H1 (cell line): ENCODE measurements around the gene C1QTNF4.

Experiments used
- CHD1 ChIP-seq: IDR thresholded peaks from 2 replicates; pipeline ENCODE4 v1.6.1; 2012; ENCODE audit warnings: low read depth, low read length, improper control_type of control experiment
- CTCF ChIP-seq, 3 experiments: IDR thresholded peaks; 1 replicate in 2 of 3; 2 replicates in 1 of 3; pipeline versions ENCODE4 v1.5.1 to v1.6.1; 2011; ENCODE audit warnings: low read length in 3 of 3, mild to moderate bottlenecking in 3 of 3, inconsistent platforms in 2 of 3, low read depth in 1 of 3, moderate library complexity in 1 of 3; ENCODE audit not compliant: insufficient read depth in 1 of 3; ENCODE audit errors: control extremely low read depth in 1 of 3
- EZH2 ChIP-seq: fragments of 200-600 bp; sonication (generic); IDR thresholded peaks from 2 replicates; pipeline ENCODE4 v1.7.1; 2012; ENCODE audit warnings: low read depth, mild to moderate bottlenecking, moderate library complexity, low read length, inconsistent platforms; ENCODE audit not compliant: severe bottlenecking
- MAFK ChIP-seq: IDR thresholded peaks from 2 replicates; pipeline ENCODE4 v1.6.1; 2012; ENCODE audit warnings: low read depth, mild to moderate bottlenecking, improper control_type of control experiment, low read length
- POLR2A ChIP-seq, 2 experiments: IDR thresholded peaks; 1 replicate in 1 of 2; 2 replicates in 1 of 2; pipeline ENCODE4 v1.6.1; 2011; ENCODE audit warnings: low read depth in 2 of 2, low read length in 2 of 2, mild to moderate bottlenecking in 2 of 2; ENCODE audit errors: control extremely low read depth in 1 of 2
- POLR2AphosphoS5 ChIP-seq: IDR thresholded peaks from 2 replicates; pipeline ENCODE4 v1.6.1; 2011; ENCODE audit warnings: low read depth, low read length
- RAD21 ChIP-seq, 2 experiments: IDR thresholded peaks in 1 of 2; conservative IDR thresholded peaks in 1 of 2; 2 replicates each; pipeline ENCODE4 v1.6.1; 2011; ENCODE audit warnings: low read depth in 2 of 2, low read length in 2 of 2, improper control_type of control experiment in 1 of 2, inconsistent platforms in 1 of 2, mild to moderate bottlenecking in 1 of 2, moderate library complexity in 1 of 2
- ZNF274 ChIP-seq: IDR thresholded peaks from 2 replicates; pipeline ENCODE4 v1.7.0; 2012; ENCODE audit warnings: low read length, borderline replicate concordance; ENCODE audit errors: extremely low read depth
- TF ChIP-seq, protein P1 (sequence below): IDR thresholded peaks from 2 replicates; pipeline ENCODE4 v1.6.1; 2011; ENCODE audit warnings: low read length, improper control_type of control experiment

DNA sequence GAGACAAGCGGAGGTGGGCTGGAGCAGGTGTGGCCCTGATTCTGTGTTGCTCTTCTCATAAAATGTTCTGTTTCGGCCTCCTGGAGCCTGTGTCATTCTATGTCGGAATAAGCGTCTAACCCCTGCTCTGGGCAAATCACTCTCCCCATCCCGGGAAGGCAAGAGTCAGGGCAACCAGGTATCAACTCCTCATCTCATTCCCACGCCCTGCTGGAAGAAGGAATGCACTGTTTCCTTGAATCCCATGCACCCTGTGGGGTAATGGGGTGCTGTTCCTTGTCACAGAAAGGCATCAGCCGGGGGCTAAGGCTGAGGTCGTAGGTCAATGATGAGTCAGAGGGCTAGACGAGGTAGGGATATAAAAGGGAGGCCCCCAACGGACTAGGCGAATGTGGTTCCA, 5.1 kb downstream of the C1QTNF4 start:
- TF ChIP-seq CHD1 (no peak), EZH2 (no peak), CTCF (IDR thresholded peaks at IDR 0.05; ENCODE audit: control extremely low read depth in 1 of 3, insufficient read depth in 1 of 3, low read depth in 1 of 3, low read length in 3 of 3) (no peak), RAD21 (IDR thresholded peaks at IDR 0.05 in 1 of 2, conservative IDR thresholded peaks at IDR 0.05 in 1 of 2; ENCODE audit: low read depth in 2 of 2, low read length in 2 of 2) (no peak), POLR2A (IDR thresholded peaks at IDR 0.05; ENCODE audit: control extremely low read depth in 1 of 2, low read depth in 2 of 2, low read length in 2 of 2) (no peak), ZNF274 (no peak), POLR2AphosphoS5 (no peak), MAFK (no peak)
- TF ChIP-seq, protein P1, sequence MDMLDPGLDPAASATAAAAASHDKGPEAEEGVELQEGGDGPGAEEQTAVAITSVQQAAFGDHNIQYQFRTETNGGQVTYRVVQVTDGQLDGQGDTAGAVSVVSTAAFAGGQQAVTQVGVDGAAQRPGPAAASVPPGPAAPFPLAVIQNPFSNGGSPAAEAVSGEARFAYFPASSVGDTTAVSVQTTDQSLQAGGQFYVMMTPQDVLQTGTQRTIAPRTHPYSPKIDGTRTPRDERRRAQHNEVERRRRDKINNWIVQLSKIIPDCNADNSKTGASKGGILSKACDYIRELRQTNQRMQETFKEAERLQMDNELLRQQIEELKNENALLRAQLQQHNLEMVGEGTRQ, result no peak
